Fibroblast of lung (primary cell): ENCODE results near the gene SEC14L6.

ENCODE experiments used
- EZH2 ChIP-seq: IDR thresholded peaks from 2 replicates; pipeline ENCODE4 v1.5.1; 2012; ENCODE audit warnings: low read length, control low read depth, mild to moderate bottlenecking; ENCODE audit errors: missing control alignments
- TF ChIP-seq, protein P1 (sequence below), 2 donors: IDR thresholded peaks in 1 of 2; conservative IDR thresholded peaks in 1 of 2; 1 replicate in 1 of 2; 2 replicates in 1 of 2; pipeline ENCODE4 v1.5.1; 2011 to 2012; ENCODE audit warnings: low read length in 2 of 2, control low read depth in 1 of 2, inconsistent platforms in 1 of 2, low read depth in 1 of 2, mild to moderate bottlenecking in 1 of 2

DNA sequence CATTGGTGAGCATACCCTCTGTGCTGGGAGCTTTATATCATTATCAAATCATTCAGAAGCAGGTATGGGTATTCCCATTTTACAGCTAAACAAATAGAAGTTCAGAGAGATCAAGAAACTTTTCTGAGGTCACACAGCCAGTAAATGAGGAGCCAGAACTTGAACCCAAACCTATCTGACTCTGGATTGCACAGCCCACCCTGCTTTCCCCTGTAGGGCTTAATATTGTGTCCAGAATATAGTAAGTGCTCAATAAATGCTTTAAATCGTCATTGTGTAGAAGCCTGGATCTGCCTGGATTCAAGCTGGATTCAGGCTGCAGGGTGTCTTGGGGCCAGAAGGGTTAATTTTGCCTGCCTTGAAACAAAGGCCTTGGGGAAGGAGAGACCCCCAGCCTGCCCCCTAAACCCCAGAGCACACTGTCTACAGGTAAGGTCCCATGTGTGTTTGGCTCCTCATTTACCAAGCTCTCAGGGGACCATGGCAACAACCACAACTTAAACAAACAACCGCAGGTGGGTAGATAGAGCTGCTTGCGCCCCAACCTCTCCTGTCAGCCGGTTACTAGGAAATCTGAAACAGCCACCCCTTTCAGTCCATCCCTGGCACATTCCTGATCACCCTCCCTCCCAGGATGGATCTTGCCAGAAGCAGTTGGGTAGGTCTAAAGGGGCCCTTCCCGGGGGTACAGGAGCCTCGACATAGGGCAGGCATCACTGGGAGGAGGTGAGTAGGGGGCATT, 71.7 kb downstream of the SEC14L6 start:
- no peak for TF ChIP-seq EZH2
- TF ChIP-seq, protein P1, sequence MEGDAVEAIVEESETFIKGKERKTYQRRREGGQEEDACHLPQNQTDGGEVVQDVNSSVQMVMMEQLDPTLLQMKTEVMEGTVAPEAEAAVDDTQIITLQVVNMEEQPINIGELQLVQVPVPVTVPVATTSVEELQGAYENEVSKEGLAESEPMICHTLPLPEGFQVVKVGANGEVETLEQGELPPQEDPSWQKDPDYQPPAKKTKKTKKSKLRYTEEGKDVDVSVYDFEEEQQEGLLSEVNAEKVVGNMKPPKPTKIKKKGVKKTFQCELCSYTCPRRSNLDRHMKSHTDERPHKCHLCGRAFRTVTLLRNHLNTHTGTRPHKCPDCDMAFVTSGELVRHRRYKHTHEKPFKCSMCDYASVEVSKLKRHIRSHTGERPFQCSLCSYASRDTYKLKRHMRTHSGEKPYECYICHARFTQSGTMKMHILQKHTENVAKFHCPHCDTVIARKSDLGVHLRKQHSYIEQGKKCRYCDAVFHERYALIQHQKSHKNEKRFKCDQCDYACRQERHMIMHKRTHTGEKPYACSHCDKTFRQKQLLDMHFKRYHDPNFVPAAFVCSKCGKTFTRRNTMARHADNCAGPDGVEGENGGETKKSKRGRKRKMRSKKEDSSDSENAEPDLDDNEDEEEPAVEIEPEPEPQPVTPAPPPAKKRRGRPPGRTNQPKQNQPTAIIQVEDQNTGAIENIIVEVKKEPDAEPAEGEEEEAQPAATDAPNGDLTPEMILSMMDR (conservative IDR thresholded peaks at IDR 0.05 in 1 of 2, IDR thresholded peaks at IDR 0.05 in 1 of 2; ENCODE audit: low read depth in 1 of 2, low read length in 2 of 2), result no peak
